NT2/D1 (cell line): ENCODE measurements around the gene PDCD1.

Experiments used
- SUZ12 ChIP-seq: IDR thresholded peaks from 2 replicates; pipeline ENCODE4 v1.6.1; 2011; ENCODE audit not compliant: insufficient read length, insufficient read depth; ENCODE audit errors: extremely low read depth
- YY1 ChIP-seq: IDR thresholded peaks from 2 replicates; pipeline ENCODE4 v1.6.1; 2011; ENCODE audit not compliant: insufficient read length, insufficient read depth

- no peak for TF ChIP-seq YY1
- no peak for TF ChIP-seq SUZ12
Measured at GRCh38 chr2:241867776-241868420, 9.2 kb upstream of the PDCD1 start.
